HEK293 (cell line): ENCODE measurements around the gene FBXL7.

Experiments
- CTCF ChIP-seq: fragments of 450-650 bp; formaldehyde crosslinking; IDR thresholded peaks from 2 replicates; pipeline ENCODE4 v1.5.1; 2016; ENCODE audit warnings: missing biosample characterization, missing genetic modification characterization
- GLI2 ChIP-seq: fragments of 450-650 bp; formaldehyde crosslinking; IDR thresholded peaks from 2 replicates; pipeline ENCODE4; 2017; ENCODE audit warnings: missing biosample characterization, missing genetic modification characterization, low read depth, borderline replicate concordance
- ZBTB10 ChIP-seq: fragments of 450-650 bp; formaldehyde crosslinking; IDR thresholded peaks from 2 replicates; pipeline ENCODE4 v1.5.1; 2016; ENCODE audit warnings: missing biosample characterization, missing genetic modification characterization
- ZBTB7A ChIP-seq: fragments of 450-650 bp; formaldehyde crosslinking; IDR thresholded peaks from 2 replicates; pipeline ENCODE4 v1.5.1; 2016; ENCODE audit warnings: low read depth, missing biosample characterization, missing genetic modification characterization
- ZNF133 ChIP-seq: fragments of 450-650 bp; formaldehyde crosslinking; IDR thresholded peaks from 2 replicates; pipeline ENCODE4 v1.5.1; 2016; ENCODE audit warnings: missing biosample characterization, missing genetic modification characterization
- ZNF184 ChIP-seq: fragments of 450-650 bp; IDR thresholded peaks from 2 replicates; pipeline ENCODE4 v1.5.1; 2018; ENCODE audit warnings: missing biosample characterization, mild to moderate bottlenecking, missing genetic modification characterization
- ZNF561 ChIP-seq: fragments of 450-650 bp; IDR thresholded peaks from 2 replicates; pipeline ENCODE4 v1.5.1; 2018; ENCODE audit warnings: missing biosample characterization, missing genetic modification characterization, borderline replicate concordance
- ZNF610 ChIP-seq: fragments of 450-650 bp; formaldehyde crosslinking; IDR thresholded peaks from 2 replicates; pipeline ENCODE4 v1.5.1; 2016; ENCODE audit warnings: missing biosample characterization, missing genetic modification characterization, borderline replicate concordance

- TF ChIP-seq ZNF610 (no peak), GLI2 (tag by site-specific recombination) (no peak), ZBTB7A (no peak), CTCF (tag by site-specific recombination) (no peak), ZNF133 (tag by site-specific recombination) (no peak), ZNF184 (tag by site-specific recombination) (no peak), ZNF561 (tag by site-specific recombination) (no peak), ZBTB10 (tag by site-specific recombination) (no peak)
Observed at GRCh38 chr5:15495026-15495425, 5.0 kb upstream of the FBXL7 start.
